IPS DF 4.7 (cell line): ENCODE results near the gene FLNA.
"Not testable (repeated sequence)": the region's sequence is repeated elsewhere in the genome, so short reads cannot be mapped to it uniquely, and the experiment has no call there.

Experiments
- DNase-seq: peaks from one replicate; pipeline ENCODE4 v3.0.0-alpha.2; 2013; ENCODE audit warnings: low spot score; ENCODE audit errors: extremely low read depth

FLNA gene, protein sequence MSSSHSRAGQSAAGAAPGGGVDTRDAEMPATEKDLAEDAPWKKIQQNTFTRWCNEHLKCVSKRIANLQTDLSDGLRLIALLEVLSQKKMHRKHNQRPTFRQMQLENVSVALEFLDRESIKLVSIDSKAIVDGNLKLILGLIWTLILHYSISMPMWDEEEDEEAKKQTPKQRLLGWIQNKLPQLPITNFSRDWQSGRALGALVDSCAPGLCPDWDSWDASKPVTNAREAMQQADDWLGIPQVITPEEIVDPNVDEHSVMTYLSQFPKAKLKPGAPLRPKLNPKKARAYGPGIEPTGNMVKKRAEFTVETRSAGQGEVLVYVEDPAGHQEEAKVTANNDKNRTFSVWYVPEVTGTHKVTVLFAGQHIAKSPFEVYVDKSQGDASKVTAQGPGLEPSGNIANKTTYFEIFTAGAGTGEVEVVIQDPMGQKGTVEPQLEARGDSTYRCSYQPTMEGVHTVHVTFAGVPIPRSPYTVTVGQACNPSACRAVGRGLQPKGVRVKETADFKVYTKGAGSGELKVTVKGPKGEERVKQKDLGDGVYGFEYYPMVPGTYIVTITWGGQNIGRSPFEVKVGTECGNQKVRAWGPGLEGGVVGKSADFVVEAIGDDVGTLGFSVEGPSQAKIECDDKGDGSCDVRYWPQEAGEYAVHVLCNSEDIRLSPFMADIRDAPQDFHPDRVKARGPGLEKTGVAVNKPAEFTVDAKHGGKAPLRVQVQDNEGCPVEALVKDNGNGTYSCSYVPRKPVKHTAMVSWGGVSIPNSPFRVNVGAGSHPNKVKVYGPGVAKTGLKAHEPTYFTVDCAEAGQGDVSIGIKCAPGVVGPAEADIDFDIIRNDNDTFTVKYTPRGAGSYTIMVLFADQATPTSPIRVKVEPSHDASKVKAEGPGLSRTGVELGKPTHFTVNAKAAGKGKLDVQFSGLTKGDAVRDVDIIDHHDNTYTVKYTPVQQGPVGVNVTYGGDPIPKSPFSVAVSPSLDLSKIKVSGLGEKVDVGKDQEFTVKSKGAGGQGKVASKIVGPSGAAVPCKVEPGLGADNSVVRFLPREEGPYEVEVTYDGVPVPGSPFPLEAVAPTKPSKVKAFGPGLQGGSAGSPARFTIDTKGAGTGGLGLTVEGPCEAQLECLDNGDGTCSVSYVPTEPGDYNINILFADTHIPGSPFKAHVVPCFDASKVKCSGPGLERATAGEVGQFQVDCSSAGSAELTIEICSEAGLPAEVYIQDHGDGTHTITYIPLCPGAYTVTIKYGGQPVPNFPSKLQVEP (N-terminal part only)

DNA sequence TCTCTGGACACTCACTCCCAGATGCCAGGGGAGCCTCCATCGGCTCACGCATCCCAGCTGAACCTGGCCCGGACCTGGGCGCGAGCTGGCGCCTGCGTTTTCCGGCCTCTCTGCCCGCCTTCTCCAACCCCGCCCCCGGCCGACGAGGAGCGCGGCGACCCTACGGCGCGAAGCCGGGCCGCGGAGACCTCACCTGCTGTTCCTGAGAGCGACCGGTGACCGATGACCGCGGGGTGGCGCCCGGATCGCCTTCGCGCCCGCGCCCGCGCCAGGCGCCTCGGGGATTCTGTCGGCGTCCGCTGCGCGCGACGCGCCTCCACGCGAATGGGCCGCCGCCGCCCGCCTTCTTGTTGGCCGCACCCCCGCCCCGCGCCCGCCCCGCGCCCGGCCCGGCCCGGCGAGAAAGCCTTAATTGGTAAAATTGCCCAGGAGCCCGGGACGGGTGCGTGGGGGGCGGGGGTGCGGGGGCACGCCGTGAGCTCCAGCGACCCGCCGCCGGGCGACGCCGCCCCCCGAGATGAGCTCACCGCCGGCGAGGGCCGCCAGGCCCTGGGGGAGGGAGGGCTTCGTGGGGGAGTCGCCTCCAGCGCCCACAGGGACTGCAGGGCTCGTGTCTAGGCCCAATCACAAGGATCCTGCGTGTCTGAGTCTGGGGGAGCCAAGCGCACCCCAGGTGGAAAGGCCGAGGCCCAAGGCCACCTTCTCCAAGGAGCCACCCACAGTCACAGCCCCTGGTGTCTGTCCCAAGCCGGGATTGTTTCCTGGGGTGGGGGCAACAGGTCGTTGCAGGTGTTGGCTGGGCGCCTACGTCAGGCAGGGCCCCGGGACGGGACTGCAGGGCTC lies at the start of gene FLNA:
TSS of gene FLNA (minus strand) at position 322 of the 843 bp plus-strand sequence. CDS start 3,389 bp downstream, outside the sequence.
- DNase-seq: no peak

GRCh38 chrX:154420402-154420756 lies 45.9 kb upstream of the FLNA start:
- no peak for DNase-seq

- no peak for DNase-seq
These were observed 45.4 kb upstream of the FLNA start for GRCh38 chrX:154419688-154420401.

- no peak for DNase-seq
These were observed 44.8 kb upstream of the FLNA start for GRCh38 chrX:154419189-154419588.

- no peak for DNase-seq
These were observed 42.7 kb upstream of the FLNA start for GRCh38 chrX:154417157-154417556.

DNA sequence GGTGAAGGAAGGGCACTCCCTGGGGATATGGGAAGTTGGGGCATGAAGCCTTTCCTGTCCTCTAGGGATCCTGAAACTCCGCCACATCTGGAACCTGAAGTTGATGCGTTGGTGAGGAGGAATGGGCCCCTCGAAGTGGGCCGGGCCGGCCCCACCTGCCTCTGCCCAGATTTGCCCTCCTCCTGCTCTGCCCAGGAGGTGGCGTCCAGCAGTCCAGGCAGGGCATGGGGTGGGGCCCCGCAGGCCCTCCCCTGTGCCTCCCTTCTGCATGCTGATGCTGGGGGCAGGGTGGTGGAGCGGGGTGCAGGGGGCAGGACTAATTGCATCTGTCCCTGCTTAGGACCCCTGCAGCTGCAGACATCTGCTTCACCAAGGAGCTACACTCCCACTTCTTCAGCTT lies 38.7 kb upstream of the FLNA start:
- DNase-seq: no peak

- no peak for DNase-seq
These were observed 38.0 kb upstream of the FLNA start for GRCh38 chrX:154412468-154412867.

GRCh38 chrX:154411981-154412340 lies 37.5 kb upstream of the FLNA start:
- DNase-seq: no peak

DNA sequence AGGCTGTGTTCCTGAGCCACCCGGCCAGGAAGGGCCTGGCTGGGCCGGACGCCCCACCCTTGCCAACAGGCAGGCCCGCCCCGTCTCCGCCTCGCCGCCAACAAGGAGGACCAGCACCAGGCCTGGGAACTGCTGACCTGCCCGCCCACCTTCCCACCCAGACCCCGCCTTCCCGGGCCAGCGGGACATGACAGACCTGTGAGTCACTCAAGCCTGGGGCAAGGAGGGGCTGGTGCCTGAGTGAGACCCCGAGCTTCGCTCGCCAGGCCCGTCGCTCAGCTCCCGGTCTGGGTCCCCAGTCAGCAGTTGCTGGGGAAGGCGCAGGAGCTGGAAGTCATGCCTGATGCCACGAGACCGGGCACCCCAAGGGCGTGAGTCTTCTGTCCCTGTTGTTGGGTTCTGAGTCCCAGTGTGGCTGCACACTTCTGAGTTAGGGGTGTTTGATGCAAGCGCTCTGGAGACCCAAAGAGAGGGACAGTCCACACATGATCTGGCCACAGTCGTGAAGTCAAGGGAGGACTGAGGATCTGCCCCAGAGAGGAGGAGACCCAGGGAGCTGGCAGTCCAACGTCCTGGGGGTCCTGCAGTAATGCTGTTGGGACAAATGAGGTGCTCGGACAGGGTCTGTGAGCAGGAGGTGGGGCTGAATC lies 34.9 kb upstream of the FLNA start, which contains the start of gene DNASE1L1:
TSS of gene DNASE1L1 (minus strand) at position 33 of the 650 bp plus-strand sequence. CDS start 3,686 bp downstream, outside the sequence.
- no peak for DNase-seq

- DNase-seq: no peak
These were observed 34.3 kb upstream of the FLNA start for GRCh38 chrX:154408659-154409221.

GRCh38 chrX:154404625-154405192 lies 30.3 kb upstream of the FLNA start:
- no peak for DNase-seq

GRCh38 chrX:154403858-154404257 lies 29.4 kb upstream of the FLNA start:
- no peak for DNase-seq

DNA sequence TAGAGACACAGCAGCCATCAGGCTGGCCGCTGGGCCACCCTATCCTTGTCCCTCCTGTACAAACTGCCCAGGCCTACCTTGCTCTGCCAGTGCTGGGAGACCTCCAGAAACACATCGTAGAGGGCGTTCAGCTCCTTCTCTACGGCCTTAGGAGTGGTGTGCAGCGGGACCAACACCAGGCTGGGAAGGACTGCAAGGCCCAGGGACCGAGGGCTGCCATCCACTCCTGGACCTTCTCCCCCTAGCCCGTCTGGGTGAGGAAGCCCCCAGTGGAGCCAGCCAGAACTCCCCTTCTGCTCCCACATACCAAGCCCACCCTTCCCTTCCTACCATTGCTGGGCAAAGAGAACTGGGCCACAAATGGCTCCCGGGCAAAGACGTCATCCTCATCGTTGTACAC lies 28.8 kb upstream of the FLNA start:
- no peak for DNase-seq

DNA sequence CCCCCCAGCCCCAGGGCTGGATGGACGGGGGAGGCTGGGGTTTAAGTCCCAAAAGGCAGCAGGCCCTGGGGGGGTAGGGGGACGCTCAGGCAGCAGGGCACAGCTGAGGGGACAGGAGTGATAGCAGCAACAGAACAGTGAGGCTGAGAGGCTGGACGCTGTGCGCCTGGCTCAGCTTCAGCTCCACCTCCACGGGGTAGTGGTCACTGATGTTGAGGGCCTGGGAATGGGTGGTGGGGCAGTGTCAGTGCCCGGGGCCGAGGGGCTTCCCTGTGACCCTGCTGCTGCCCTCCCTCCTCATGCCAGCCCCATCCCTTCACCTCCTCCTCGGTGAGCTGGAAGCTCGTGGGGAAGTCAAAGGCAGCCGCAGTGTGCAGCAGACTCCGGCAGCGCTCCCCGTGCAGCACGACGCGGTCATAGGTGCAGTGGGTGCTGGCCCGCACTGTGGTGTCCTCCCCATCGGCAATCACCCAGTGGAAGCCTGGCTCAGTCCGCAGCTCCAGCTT lies 28.2 kb upstream of the FLNA start:
- DNase-seq: no peak

DNA sequence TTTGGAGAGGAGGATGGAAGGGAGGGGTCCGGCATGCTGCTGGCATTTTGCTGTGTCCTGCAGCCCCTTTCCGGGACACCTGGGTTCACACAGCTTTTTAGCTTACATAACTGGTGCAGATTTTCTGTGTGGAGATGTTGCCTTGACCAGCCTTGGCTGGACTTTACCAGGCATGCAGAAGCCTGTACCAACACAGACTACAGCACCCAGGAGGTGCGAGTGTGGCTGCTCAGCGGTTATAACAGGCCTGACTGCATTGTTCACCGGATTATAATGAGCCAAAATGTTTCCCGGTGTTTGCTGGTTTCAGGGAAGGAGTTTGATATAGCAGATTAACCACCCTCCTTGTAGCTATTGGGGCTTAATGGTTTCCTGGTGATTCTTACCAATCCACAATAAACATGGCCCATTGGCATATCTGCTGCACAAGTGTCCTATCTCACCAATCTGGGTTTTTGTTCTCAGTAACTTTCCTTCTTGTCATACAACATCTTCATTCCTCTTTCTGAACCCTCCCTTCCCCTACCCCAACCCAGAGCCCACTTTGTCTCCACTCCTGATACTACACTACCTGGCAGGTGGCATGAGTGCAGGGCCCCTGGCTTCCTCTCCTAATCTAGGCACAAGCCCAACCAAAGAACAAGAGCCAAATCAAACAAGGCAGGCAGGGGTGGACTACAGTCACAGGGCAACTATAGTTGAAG lies 27.6 kb upstream of the FLNA start:
- no peak for DNase-seq

DNA sequence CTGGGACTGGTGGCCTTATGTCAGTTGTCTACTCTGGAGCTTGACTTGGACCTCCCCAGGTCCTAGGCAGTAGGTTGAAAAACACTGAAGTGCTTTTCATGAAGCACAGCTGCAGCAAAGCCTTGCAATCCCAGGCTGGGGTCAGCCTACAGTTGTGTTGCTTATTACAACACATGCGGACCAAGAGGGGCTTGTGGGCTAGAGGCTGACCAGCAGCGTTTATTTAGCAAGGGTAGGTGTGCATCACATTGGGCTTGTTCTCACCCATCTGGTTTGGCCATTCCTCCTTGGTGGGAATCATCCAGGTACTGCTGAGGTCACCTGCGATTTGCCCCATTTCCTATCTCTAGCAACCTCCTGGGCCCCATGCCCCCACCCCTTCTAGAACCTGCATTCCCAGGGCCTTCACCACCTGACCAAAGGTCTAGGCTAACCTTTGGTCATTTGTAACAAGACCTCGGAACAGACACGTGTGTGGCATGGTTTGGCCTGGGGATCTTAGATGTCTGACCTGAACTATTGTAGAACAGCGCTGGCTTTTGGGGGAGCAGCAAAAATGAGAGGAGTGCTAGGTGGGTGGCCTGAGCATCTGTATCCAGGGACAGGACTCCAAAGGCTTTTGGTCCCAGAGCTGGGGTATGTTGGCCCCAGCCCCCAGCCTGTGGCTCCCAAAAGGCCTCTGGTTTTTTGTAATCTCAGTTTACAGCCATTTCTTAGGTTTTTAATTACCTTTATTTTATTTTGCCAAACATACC lies 26.8 kb upstream of the FLNA start:
- DNase-seq: no peak

DNA sequence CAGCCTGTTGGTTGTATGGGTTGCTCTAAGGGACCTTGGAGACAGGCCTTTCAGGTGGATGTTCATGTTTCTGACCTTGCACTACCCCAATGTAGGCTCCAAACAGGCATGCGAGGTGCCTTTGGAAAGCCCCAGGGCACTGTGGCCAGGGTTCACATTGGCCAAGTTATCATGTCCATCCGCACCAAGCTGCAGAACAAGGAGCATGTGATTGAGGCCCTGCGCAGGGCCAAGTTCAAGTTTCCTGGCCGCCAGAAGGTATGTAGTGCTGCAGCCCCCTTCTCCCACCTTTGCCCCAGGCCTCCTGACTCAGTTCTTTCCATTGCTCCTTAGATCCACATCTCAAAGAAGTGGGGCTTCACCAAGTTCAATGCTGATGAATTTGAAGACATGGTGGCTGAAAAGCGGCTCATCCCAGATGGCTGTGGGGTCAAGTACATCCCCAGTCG lies 26.0 kb upstream of the FLNA start:
- not testable (repeated sequence) for DNase-seq
